ENCODE results near the gene ANKRD13B. TPM values are rescaled to one million over a fixed set of nuclear protein-coding genes. Genes with fewer than 3 reads are reported as not detected.

ANKRD13B gene
- polyA plus RNA-seq, 1 donor (not counting 4 experiments of a cell fraction or from before 2014, with no cell fraction given) = 3.7 TPM

DNA sequence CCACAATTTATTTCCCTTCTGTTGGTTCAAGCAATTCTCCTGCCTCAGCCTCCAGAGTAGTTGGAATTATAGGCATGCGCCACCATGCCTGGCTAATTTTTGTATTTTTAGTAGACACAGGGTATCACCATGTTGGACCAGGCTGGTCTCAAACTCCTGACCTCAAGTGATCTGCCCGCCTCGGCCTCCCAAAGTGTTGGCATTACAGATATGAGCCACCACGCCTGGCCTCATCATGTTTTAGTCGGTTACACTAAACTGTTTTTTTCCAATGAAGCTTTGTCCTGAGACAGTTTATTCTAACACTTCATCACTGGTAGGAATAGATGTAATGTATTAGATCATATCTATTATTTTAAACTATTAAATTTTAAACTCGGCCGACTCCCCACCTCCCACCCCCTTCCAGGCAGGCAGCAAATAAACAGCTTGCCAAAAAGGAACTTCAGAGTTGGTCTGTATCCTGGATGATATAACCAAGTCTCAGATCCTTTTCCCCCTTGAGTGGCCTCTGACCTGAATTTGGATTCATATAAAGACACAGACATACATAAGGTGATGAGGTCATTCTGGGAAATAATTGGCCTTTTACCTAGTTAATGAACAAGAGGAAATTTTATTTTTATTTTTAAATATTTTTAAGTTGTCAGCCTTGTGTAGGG is 48.2 kb downstream of the ANKRD13B start:
- TF ChIP-seq, protein P1, sequence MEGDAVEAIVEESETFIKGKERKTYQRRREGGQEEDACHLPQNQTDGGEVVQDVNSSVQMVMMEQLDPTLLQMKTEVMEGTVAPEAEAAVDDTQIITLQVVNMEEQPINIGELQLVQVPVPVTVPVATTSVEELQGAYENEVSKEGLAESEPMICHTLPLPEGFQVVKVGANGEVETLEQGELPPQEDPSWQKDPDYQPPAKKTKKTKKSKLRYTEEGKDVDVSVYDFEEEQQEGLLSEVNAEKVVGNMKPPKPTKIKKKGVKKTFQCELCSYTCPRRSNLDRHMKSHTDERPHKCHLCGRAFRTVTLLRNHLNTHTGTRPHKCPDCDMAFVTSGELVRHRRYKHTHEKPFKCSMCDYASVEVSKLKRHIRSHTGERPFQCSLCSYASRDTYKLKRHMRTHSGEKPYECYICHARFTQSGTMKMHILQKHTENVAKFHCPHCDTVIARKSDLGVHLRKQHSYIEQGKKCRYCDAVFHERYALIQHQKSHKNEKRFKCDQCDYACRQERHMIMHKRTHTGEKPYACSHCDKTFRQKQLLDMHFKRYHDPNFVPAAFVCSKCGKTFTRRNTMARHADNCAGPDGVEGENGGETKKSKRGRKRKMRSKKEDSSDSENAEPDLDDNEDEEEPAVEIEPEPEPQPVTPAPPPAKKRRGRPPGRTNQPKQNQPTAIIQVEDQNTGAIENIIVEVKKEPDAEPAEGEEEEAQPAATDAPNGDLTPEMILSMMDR (optimal IDR thresholded peaks at IDR 0.05 in 1 of 3, IDR thresholded peaks at IDR 0.05 in 1 of 3, conservative IDR thresholded peaks at IDR 0.05 in 1 of 3; ENCODE audit: extremely low read depth in 1 of 3, insufficient read depth in 2 of 3, low read length in 3 of 3) = no peak
- no peak for TF ChIP-seq EZH2 (IDR thresholded peaks at IDR 0.05; ENCODE audit: low read length)
- no peaks in the 10 kb centered on the region for H3K9me3 ChIP-seq (ENCODE audit: control insufficient read depth, low read depth, low read length)
- no peak overlapping the region for H2AFZ ChIP-seq (ENCODE audit: control insufficient read depth, low read length)
- H4K20me1 ChIP-seq (ENCODE audit: control insufficient read depth, extremely low read depth, insufficient read depth, low read length) = no peaks in the 10 kb centered on the region
- peaks cover 23% of the 10 kb centered on the region for H3K4me1 ChIP-seq (ENCODE audit: control insufficient read depth, extremely low read depth, insufficient read depth, low read length)
- H3K4me2 ChIP-seq (ENCODE audit: control insufficient read depth, extremely low read depth, insufficient read depth, low read depth, low read length) = no peak overlapping the region
- H3K9me1 ChIP-seq (ENCODE audit: control insufficient read depth, extremely low read depth, insufficient read depth, low read length) = no peaks in the 10 kb centered on the region
- H3K79me2 ChIP-seq (ENCODE audit: control insufficient read depth, insufficient read depth, low read length) = no peaks in the 10 kb centered on the region
- FAIRE-seq (no peak), DNase-seq (ENCODE audit: low read depth, low spot score) (no peak)
- H3K9ac ChIP-seq (ENCODE audit: control insufficient read depth, extremely low read depth, insufficient read depth, low read length) = peak overlapping the region; percentile 63
- peak overlapping the region; percentile 89 for H3K27ac ChIP-seq (ENCODE audit: control insufficient read depth, insufficient read depth, low read length)
- no peaks in the 10 kb centered on the region for H3K27me3 ChIP-seq (ENCODE audit: control insufficient read depth, extremely low read depth, insufficient read depth, low read length)
- no peak overlapping the region for H3K4me3 ChIP-seq (ENCODE audit: control insufficient read depth in 2 of 3, extremely low read depth in 1 of 3, insufficient read depth in 2 of 3, low read depth in 1 of 3, low read length in 3 of 3)
- H3K36me3 ChIP-seq (ENCODE audit: control insufficient read depth in 2 of 2, extremely low read depth in 1 of 2, insufficient read depth in 2 of 2, low read length in 2 of 2) = peaks cover 5% of the 10 kb centered on the region in 2 experiments
- dilution Hi-C loops (cut with MboI; ENCODE audit: extremely low pct_ligation_motif_present, low sequenced_read_pairs) = no loop called here

DNA sequence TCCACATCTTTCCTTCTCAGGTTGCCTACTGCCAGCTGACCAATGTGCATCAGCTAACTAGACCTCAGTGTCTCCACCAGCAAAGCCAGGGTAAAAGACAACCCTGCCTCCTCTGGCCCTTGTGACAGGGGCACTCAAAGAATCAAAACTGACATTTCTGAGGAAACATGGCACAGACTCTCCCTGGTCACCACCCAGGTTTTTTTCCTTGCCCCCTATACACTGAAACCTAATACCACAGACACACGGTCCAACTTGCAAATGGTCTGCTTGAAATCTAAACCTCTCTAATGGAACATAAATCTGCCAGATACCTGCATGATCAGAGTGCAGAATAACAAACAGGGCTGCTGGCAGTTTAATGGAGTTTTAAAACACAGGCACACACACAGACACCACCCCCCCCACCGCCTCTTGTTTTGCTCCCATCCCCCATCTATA is 49.3 kb downstream of the ANKRD13B start:
- TF ChIP-seq, protein P1 (optimal IDR thresholded peaks at IDR 0.05 in 1 of 3, IDR thresholded peaks at IDR 0.05 in 1 of 3, conservative IDR thresholded peaks at IDR 0.05 in 1 of 3; ENCODE audit: extremely low read depth in 1 of 3, insufficient read depth in 2 of 3, low read length in 3 of 3) = no peak
- no peak for TF ChIP-seq EZH2 (IDR thresholded peaks at IDR 0.05; ENCODE audit: low read length)
- dilution Hi-C loops (cut with MboI; ENCODE audit: extremely low pct_ligation_motif_present, low sequenced_read_pairs) = no loop called here
- H3K27ac ChIP-seq (ENCODE audit: control insufficient read depth, insufficient read depth, low read length) = no peak overlapping the region
- no peaks in the 10 kb centered on the region for H3K27me3 ChIP-seq (ENCODE audit: control insufficient read depth, extremely low read depth, insufficient read depth, low read length)
- no peaks in the 10 kb centered on the region for H3K79me2 ChIP-seq (ENCODE audit: control insufficient read depth, insufficient read depth, low read length)
- no peaks in the 10 kb centered on the region for H3K9me3 ChIP-seq (ENCODE audit: control insufficient read depth, low read depth, low read length)
- no peak overlapping the region for H3K4me3 ChIP-seq (ENCODE audit: control insufficient read depth in 2 of 3, extremely low read depth in 1 of 3, insufficient read depth in 2 of 3, low read depth in 1 of 3, low read length in 3 of 3)
- H3K9ac ChIP-seq (ENCODE audit: control insufficient read depth, extremely low read depth, insufficient read depth, low read length) = no peak overlapping the region
- no peak overlapping the region for H3K4me2 ChIP-seq (ENCODE audit: control insufficient read depth, extremely low read depth, insufficient read depth, low read depth, low read length)
- no peaks in the 10 kb centered on the region for H4K20me1 ChIP-seq (ENCODE audit: control insufficient read depth, extremely low read depth, insufficient read depth, low read length)
- FAIRE-seq = no peak
- H3K36me3 ChIP-seq (ENCODE audit: control insufficient read depth in 2 of 2, extremely low read depth in 1 of 2, insufficient read depth in 2 of 2, low read length in 2 of 2) = no peaks in the 10 kb centered on the region
- DNase-seq (ENCODE audit: low read depth, low spot score) = no peak
- H3K4me1 ChIP-seq (ENCODE audit: control insufficient read depth, extremely low read depth, insufficient read depth, low read length) = peaks cover 23% of the 10 kb centered on the region
- no peak overlapping the region for H2AFZ ChIP-seq (ENCODE audit: control insufficient read depth, low read length)
- H3K9me1 ChIP-seq (ENCODE audit: control insufficient read depth, extremely low read depth, insufficient read depth, low read length) = no peaks in the 10 kb centered on the region
